HCT116 (cell line): ENCODE data around the gene ARMH3.

Source experiments
- CEBPB ChIP-seq: IDR thresholded peaks from 2 replicates; pipeline ENCODE4 v1.6.1; 2012; ENCODE audit warnings: low read depth
- CTCF ChIP-seq, 3 experiments: fragments of 200-600 bp in 1 of 3; sonication (generic) in 1 of 3; IDR thresholded peaks in 2 of 3; conservative IDR thresholded peaks in 1 of 3; 2 replicates each; pipeline ENCODE4 v1.5.1; 2012 to 2017; ENCODE audit warnings: low read depth in 2 of 3, low read length in 2 of 3, antibody characterized with exemption in 1 of 3, borderline replicate concordance in 1 of 3, control low read depth in 1 of 3, mild to moderate bottlenecking in 1 of 3, mixed read lengths in 1 of 3, mixed run types in 1 of 3, moderate library complexity in 1 of 3; ENCODE audit not compliant: insufficient read depth in 1 of 3
- EZH2 ChIP-seq: fragments of 200-600 bp; sonication (generic); IDR thresholded peaks from 2 replicates; pipeline ENCODE4 v1.6.1; 2017; ENCODE audit warnings: antibody characterized with exemption, mixed run types
- FOSL1 ChIP-seq: IDR thresholded peaks from 2 replicates; pipeline ENCODE4 v1.6.1; 2012; ENCODE audit warnings: low read depth
- POLR2A ChIP-seq: IDR thresholded peaks from 2 replicates; pipeline ENCODE4 v1.7.0; 2011; ENCODE audit warnings: borderline replicate concordance; ENCODE audit not compliant: insufficient read depth, insufficient read length; ENCODE audit errors: extremely low read depth
- RAD21 ChIP-seq: IDR thresholded peaks from 2 replicates; pipeline ENCODE4 v1.6.1; 2012; ENCODE audit warnings: low read depth, mild to moderate bottlenecking
- SP1 ChIP-seq: IDR thresholded peaks from 2 replicates; pipeline ENCODE4 v1.6.1; 2012; ENCODE audit warnings: low read depth
- SRF ChIP-seq: IDR thresholded peaks from 2 replicates; pipeline ENCODE4 v1.6.1; 2012; ENCODE audit warnings: low read depth
- YY1 ChIP-seq: IDR thresholded peaks from 2 replicates; pipeline ENCODE4 v1.6.1; 2011; ENCODE audit warnings: low read length, low read depth, moderate library complexity, mild to moderate bottlenecking; ENCODE audit not compliant: insufficient replicate concordance; ENCODE audit errors: extremely low read depth
- ZBTB33 ChIP-seq: IDR thresholded peaks from 2 replicates; pipeline ENCODE4 v1.6.1; 2011; ENCODE audit warnings: mild to moderate bottlenecking, low read length, moderate library complexity; ENCODE audit not compliant: insufficient replicate concordance; ENCODE audit errors: extremely low read depth
- ZNF274 ChIP-seq: fragments of 200-500 bp; sonication (Bioruptor generic); IDR thresholded peaks from 2 replicates; pipeline ENCODE4 v1.6.1; 2014; ENCODE audit warnings: mild to moderate bottlenecking, low read depth, low read length, inconsistent platforms
- TF ChIP-seq, protein P1 (sequence below): IDR thresholded peaks from 2 replicates; pipeline ENCODE4 v1.6.1; 2012
- TF ChIP-seq, protein P2 (sequence below): IDR thresholded peaks from 2 replicates; pipeline ENCODE4 v1.6.1; 2012; ENCODE audit warnings: low read depth
- TF ChIP-seq, protein P3 (sequence below): IDR thresholded peaks from 2 replicates; pipeline ENCODE4 v1.6.1; 2012

- TF ChIP-seq CTCF (IDR thresholded peaks at IDR 0.05 in 2 of 3, conservative IDR thresholded peaks at IDR 0.05 in 1 of 3; ENCODE audit: borderline replicate concordance in 1 of 3, insufficient read depth in 1 of 3, low read depth in 2 of 3, low read length in 2 of 3) (no peak), POLR2A (no peak), YY1 (no peak), SRF (no peak), EZH2 (no peak), RAD21 (no peak), ZNF274 (no peak), SP1 (no peak), CEBPB (no peak), ZBTB33 (no peak), FOSL1 (no peak)
- TF ChIP-seq, protein P1, sequence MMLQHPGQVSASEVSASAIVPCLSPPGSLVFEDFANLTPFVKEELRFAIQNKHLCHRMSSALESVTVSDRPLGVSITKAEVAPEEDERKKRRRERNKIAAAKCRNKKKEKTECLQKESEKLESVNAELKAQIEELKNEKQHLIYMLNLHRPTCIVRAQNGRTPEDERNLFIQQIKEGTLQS = no peak
- TF ChIP-seq, protein P2, sequence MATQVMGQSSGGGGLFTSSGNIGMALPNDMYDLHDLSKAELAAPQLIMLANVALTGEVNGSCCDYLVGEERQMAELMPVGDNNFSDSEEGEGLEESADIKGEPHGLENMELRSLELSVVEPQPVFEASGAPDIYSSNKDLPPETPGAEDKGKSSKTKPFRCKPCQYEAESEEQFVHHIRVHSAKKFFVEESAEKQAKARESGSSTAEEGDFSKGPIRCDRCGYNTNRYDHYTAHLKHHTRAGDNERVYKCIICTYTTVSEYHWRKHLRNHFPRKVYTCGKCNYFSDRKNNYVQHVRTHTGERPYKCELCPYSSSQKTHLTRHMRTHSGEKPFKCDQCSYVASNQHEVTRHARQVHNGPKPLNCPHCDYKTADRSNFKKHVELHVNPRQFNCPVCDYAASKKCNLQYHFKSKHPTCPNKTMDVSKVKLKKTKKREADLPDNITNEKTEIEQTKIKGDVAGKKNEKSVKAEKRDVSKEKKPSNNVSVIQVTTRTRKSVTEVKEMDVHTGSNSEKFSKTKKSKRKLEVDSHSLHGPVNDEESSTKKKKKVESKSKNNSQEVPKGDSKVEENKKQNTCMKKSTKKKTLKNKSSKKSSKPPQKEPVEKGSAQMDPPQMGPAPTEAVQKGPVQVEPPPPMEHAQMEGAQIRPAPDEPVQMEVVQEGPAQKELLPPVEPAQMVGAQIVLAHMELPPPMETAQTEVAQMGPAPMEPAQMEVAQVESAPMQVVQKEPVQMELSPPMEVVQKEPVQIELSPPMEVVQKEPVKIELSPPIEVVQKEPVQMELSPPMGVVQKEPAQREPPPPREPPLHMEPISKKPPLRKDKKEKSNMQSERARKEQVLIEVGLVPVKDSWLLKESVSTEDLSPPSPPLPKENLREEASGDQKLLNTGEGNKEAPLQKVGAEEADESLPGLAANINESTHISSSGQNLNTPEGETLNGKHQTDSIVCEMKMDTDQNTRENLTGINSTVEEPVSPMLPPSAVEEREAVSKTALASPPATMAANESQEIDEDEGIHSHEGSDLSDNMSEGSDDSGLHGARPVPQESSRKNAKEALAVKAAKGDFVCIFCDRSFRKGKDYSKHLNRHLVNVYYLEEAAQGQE = no peak
- TF ChIP-seq, protein P3, sequence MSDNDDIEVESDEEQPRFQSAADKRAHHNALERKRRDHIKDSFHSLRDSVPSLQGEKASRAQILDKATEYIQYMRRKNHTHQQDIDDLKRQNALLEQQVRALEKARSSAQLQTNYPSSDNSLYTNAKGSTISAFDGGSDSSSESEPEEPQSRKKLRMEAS = no peak
Observed at GRCh38 chr10:101987136-101987535, 68.8 kb downstream of the ARMH3 start.
